Globus pallidus (tissue), 1 donor: ENCODE results near the gene KCNK13.
"Not testable (repeated sequence)": the region's sequence is repeated elsewhere in the genome, so short reads cannot be mapped to it uniquely, and the experiment has no call there.

Source experiments
- DNase-seq: peaks from one replicate; pipeline ENCODE4 v3.0.0-alpha.2; 2015; ENCODE audit warnings: low spot score

Gene KCNK13

DNA sequence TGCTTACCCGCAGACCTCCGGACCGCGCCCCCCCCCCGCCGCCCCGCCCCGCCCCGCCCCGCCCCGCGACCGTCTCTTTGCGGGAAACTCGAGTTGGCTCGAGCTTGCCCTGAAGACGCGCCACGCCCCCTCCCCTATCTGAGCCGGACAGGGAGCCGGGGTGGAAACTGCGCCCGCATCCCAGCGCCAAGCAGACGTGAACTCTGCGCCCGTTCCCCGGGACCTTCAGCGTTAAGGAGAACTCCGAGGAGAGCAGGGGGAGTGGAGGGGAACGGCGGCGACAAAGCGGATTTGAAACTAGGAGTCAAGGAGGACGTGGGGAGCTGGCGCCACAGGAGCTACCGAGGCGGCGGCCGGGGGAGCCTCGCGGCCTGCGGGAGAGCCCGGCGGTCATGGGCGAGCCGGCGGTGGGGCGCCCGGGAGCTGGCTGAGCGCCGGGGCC lies at the start of gene KCNK13:
TSS of gene KCNK13 (plus strand) at position 310 of the 442 bp plus-strand sequence. CDS start 212 bp downstream, outside the sequence.
- DNase-seq = no peak

DNA sequence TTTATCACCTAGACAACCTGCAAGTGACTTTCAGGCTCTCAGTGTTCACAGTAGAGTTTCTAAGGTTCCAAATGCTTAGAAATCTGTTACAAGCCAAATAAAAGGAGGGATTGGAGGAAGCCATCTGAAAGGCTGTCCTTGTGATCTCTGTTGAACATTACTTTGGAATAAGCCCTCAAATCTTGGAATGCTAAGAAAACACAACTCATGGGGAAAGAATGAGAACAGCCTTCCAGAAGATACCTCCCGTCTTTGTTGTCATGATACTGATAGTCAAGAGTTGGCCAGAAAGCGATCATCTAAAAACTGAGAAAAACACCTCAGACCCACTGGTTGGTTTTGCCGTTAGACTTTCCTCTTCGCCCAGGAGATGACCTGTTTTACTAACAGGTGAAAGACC lies 44.4 kb upstream of the KCNK13 start:
- DNase-seq = no peak

DNA sequence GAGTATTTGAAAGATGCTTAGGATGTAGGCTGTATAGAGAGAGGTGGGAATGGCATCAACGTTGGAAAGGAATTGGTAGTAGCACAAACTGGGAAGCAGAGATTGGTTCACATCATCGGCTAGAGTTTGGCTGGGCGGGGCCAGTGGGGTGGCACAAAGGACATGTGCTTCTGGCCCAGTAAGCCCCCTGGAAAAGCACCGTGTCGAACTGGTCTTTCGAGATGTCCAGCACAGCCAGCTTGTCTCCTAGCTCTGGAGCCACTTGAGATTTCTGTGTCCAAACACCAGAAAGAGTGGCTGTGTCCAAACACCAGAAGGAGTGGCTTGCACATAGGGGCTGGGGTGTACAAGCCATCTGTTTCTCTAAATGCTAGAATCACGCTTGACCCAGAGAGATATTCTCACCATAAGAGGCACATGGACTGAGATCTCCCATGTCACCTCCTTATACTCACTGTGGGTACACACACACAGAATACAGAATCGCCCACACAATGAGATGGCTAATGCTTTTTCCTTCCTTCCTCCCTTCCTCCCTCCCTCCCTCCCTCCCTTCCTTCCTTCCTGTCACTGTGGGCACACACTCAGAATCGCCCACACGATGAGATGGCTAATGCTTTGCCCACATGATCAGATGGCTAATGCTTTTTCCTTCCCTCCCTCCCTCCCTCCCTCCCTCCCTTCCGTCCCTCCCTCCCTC lies 41.8 kb upstream of the KCNK13 start:
- peak; percentile 48 for DNase-seq

DNA sequence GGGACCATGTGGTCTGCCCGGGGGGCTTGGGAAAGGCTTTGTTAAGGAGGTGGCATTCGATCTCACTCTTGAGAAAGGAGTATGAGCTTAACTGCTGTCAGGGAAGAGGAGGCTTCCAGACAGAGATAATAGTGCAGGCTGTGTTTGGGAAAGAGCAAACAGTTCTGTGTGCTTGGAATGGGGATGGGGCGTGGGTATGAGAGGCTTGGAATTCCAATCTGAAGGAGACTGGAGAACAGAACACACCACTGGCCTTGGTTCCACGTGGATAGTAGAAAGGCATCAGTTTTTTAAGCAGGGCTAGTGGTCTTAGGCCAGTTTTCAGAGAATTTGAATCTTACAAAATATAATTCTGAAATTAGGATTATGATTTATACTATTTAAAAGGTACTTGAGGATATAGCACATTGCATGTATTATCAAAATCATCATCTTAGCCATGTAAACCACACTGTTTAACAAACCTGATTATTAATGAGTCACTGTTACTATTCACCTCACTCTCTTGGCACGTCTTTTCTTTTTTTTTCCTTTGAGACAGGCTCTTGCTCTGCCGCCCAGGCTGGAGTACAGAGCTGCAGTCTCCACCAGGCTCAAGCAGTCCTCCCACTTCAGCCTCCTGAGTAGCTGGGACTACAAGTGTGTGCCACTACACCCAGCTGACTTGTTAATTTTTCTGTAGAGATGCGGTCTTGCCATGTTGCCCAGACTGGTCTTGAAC lies 38.5 kb upstream of the KCNK13 start:
- DNase-seq = no peak

DNA sequence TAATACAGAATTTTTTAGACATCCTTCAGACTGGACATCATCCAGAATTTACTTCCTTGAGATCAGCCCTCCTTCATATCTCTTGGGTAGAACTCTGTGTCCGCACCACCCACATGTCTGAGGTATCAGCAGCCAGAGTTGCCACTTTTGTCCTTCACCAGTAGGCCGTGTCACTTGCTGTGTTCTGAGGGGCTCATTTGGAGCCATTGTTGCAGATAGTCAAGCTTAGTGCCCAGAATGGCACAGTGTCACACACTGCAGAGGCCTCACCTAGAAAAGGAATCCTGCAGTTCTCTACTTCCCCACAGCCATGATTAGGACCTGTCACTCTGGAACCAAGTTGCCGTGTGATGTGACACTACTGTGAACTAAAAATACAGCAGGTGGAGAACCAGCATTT lies 36.9 kb upstream of the KCNK13 start:
- DNase-seq = no peak

DNA sequence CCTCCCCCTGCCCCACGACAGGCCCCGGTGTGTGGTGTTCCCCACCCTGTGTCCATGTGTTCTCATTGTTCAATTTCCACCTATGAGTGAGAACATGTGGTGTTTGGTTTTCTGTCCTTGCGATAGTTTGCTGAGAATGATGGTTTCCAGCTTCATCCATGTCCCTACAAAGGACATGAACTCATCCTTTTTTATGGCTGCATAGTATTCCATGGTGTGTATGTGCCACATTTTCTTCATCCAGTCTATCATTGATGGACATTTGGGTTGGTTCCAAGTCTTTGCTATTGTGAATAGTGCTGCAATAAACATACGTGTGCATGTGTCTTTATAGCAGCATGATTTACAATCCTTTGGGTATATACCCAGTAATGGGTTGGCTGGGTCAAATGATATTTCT lies 35.2 kb upstream of the KCNK13 start:
- DNase-seq = not testable (repeated sequence)

DNA sequence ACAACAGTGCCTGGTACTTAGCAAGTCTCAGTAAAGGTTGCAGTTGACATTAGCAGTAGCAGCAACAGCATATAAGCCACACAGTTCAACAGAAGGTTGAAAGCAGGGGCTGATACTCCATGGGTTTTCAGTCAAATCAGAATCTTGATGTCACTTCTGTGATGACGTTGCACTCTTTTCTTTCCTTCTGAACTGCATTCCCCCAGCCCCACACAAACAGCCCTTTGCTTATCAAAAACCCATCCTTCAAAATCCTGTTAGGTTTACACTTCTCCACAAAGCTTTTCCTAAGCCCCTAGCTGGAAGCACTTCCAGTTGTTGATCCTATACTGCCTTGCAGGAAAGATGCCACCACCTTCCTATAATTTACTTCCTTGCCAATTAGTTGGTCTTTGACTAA lies 34.0 kb upstream of the KCNK13 start:
- no peak for DNase-seq

DNA sequence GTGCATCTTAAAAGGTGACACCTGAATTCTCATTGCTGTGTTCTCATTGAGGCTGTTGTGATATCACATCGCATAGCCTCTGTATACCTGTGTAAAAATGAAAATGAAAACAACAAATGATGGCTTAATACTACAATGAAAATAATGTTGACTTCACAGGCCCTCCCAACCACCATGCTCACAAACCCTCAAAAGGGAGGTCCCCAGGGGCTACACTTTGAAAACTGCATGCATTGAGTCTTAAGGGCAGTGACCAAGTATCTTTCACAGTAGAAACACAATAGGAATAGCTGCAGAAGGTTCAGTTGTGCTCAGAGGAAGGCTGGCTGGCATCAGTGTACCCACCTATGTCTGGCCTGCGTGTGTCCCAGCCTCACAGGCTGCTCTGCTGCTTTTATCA lies 27.6 kb upstream of the KCNK13 start:
- no peak for DNase-seq

DNA sequence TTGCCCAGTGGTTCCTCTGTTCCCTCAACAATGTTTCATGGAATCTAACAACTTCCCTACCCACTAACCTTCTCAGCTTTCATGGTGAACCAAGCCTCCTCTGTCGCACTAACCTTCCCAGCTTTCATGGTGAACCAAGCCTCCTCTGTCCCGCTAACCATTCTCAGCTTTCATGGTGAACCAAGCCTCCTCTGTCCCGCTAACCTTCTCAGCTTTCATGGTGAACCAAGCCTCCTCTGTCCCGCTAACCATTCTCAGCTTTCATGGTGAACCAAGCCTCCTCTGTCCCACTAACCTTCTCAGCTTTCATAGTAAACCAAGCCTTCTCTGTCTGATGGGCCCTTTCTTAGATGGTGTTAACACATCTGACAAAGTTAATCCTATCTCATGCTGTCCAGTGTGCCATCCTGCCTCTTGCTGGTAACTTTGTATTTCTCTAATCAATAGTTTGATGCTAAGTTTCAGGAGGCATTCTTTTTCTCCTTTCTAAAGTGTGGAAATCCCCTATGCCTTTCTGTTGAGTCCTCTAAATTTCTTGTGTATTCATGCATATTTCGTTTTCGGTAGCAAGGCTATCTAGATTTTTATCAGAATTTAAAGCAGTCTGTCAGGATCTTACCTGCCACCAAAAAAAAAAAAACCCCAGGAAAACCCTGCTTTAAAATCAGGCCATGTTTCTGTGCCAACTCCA lies 26.8 kb upstream of the KCNK13 start:
- DNase-seq = no peak

DNA sequence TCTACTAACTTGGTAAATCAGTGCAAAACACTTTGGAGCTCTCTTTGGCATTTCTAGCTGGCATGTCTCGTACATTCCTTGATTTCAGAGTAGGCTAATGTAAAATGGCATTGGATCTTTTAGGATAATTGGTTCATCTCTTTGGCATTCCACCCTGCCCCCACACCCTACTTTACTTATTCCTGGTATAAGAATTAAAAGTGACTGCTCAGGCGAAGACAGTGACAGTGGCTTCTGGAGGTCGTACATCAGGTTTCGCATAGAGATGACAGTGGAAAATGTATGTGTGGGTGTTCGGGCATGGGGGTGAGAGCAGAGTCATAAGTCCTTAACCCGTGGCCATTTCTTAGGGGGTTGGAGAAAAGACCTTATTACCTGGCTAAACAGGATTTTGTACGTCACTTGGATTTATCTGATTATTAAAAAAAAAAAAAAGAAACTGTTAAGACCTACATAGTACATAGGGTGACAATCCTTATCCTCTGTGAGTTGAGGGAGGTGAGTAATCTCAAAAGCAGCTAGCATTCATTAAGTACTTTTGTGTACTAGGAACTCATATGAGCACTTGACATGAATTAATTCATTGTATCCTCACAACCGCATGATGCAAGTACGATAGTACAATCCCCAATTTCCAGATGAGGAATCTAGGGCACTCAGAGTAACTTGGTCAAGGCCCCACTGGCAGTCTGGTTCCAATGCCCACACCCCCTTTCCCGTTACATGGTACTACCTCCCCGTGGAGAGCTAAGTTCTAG lies 22.4 kb upstream of the KCNK13 start:
- no peak for DNase-seq

DNA sequence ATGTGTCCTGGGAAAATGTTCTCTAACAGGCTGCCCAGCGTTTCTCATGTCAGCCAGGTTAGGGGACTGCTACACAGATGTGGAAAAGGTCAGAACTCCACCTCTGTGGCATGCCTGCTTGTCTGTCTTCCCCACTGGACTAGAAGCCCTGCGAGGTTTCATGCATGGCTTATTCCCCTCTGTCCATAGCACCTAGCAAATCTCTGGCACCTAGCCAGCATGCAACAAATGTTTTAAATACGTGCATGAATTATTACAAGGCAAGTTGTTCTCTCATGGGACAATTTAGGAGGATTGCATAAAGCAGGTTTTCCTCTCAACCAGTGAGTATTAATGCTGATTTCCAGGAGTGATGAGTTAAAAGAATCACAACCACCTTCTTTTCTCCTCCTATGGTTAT lies 21.4 kb upstream of the KCNK13 start:
- no peak for DNase-seq

DNA sequence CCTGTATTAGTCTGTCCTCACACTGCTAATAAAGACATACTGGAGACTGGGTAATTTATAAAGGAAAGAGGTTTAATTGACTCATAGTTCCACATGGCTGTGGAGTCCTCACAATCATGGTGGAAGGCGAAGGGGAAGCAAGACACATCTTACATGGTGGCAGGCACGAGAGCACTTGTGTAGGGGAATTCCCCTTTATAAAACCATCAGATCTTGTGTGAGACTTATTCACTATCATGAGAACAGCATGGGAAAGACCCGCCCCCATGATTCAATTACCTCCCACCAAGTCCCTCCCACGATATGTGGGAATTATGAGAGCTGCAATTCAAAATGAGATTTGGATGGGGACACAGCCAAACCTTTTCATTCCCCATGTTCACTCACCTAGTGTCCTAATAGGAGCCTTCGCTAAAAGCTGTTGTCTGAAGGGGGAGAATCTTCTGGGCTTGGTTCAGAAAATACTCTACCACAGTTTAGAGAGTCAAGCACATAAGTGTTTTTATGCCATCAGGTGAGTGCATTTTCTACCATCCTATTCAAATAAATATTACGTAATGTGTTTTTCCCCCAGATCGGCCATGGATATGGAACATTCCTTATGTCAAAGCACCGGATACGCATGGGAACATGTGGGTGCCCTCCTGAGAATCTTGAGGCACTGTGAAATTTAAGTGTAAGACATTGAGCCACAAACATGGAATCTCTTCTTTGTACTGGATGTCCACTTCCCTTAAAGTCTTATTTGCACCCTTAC lies 19.1 kb upstream of the KCNK13 start:
- no peak for DNase-seq

DNA sequence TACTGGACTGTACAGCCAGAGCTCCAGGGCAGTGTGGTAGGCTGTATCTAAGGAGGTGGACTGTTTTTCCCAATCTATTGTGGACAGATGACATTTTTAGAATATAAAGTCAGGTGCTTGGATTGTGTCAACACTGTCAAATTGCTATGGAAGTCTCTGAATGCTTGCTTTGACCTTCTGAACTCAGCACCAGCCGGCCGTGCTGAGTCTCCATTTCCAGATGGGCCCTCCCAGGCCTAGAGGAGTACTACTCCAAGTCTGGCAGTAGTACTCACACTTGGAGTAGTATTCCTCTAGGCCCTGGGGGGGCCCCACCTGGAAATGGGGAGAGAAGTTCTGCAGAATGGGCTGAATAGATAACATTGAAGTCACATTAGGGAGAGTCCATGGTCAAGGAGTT lies 16.2 kb upstream of the KCNK13 start:
- DNase-seq = no peak

DNA sequence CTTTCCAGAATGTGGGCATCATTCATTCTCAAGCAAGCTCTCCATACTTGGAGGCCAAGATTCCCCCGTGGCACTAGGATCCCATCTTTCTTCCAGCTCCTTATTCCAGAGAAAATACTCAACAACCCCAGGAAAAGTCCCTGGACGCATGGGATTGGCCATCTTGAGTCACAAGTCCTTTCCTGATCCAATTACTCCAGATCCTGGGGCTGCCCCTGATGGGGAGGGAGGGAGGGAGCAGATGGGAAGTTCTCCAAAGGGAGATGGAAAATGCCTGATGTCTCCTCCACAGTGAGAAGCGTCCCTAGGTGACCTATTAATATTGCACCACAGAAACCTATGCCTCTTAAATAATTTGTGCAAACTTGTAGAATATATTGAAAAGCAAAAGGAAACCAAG lies 12.4 kb upstream of the KCNK13 start:
- DNase-seq = no peak

DNA sequence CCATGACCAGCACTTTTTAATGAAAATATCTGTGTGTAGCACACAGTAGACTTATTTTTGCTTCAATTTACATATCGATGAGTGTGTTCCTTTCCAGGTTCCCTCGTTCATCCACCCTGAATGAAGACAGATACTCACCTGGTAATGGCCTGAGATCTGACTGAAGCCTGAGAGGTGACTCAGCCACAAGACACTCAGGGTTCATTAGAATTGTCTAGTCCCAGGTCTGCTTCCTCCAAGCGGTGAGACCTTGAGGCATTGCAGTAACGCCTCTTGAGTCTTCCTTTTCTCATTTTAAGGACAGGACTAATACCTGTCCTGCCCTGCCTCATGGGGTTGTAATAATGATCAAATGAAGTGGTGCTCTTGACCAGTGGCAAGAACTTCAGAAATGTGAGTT lies 11.5 kb upstream of the KCNK13 start:
- no peak for DNase-seq

DNA sequence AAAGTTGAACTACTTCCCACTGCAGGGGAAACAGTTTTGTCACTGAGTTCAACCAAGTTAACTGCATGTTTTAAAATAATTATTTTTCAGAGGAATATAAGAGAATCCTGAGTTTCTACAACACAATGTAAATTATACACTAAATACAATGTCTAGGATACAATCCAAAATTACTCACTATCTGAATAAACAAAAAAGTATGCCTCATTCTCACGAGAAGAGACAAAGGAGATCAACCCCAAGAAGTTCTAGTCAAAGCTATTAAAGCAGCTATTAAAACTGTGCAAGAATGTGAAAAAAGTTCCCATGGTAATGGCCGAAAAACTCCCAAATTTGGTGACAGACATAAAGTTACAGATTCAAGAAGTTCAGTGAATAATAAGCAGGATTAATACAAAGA lies 8.8 kb upstream of the KCNK13 start:
- no peak for DNase-seq

DNA sequence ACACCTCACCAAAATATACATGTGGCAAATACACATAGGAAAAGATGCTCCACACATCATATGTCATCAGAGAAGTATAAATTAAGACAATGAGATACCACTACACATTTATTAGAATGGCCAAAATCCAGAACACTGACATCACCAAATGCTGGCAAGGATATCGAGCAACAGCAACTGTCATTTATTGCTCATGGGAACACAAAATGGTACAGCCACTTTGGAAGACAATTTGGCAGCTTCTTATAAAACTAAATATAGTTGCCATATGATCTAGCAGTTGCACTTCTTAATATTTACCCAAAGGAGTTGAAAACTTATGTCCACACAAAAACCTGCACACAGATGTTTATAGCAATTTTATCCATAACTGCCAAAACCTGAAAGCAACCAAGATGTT lies 7.0 kb upstream of the KCNK13 start:
- DNase-seq = no peak

DNA sequence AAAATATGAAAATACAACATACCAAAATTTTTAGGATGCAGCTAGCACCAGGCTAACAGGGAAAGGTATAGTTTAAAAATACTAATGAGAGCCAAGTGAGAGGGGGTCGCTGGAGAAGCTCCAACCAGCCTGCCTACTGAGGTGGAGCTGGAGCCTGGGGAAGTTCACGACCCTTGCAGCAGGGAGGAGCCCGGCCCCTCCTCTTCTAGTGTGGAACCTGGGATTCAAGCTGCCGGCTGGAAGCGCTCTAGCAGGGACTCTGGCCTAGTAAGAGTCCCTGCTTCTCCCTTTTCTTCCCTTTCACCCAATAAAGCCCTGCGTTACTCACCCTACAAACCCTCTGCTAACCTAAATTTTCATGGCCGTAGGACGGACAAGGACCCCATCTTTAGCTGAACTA lies 5.0 kb upstream of the KCNK13 start:
- DNase-seq = no peak

DNA sequence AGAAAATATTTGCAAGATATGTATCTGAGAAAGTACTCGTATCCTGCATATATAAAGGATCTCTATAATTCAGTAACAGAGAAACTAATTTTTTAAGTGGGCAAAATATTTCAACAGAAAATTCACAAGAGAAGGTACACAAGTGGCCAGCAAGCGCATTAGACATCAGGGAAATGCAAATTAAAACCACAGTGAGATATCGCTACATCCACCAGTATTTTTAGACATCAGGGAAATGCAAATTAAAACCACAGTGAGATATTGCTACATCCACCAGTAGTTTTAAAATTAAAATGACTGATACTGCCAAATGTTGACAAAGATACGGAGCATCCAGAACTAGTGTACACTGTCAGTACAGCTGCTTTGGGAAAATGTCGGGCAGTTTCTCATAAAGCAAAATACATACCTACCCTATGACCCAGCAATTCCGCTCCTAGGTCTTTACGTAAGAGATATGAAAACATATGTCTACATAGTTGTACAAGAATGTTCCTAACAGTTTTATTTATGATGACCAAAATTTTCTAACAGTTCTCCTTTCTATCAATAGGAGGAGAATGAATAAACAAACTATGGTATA lies 2.8 kb upstream of the KCNK13 start:
- DNase-seq = no peak

DNA sequence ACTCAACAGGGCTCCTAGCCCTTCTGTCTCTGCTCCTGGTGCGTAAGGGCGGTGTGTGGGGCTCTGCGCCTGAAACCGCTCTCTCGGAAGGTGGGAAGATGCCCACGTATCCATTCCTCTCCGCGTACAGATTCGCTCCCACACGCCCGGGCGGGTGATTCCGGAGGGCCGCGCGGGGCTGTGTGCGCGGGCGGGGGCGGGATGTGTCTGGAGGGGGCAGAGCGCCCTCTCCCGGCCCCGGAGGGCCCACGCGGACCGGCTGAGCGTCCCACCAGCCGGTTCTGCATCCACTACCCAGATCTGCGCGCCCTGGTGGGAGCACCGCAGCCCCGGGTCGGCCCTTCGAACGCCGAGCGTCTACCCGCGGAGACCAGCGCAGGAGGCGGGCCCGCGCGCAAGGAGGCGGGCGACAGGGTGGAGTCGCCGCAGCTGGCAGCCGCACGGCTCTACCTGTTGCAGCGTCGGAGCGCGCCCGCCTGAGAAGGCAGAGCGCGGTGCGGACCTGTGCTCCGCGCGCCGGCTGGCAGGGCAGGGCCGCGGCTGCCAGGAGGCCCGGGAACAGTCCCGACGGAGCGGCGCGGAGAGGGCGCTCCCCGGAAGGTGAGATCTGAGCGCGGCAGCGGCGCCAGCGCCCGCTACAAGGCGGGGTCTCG lies 1.4 kb upstream of the KCNK13 start:
- peak; percentile 77 for DNase-seq
